Tibial nerve (tissue), 4 donors: ENCODE measurements around the gene UBE2G1. TPM values are rescaled to one million over a fixed set of nuclear protein-coding genes. Genes with fewer than 3 reads are reported as not detected.

Source experiments
- DNase-seq, 2 donors: peaks; one replicate each; pipeline ENCODE4 v3.0.0-alpha.2; 2019; ENCODE audit warnings: low spot score in 2 of 2
- H3K27ac ChIP-seq, 4 donors: fragments of 200-600 bp; sonication (generic) in 3 of 4; one replicate each; pipeline ENCODE4 v1.5.1; 2017 to 2019; ENCODE audit warnings: mild to moderate bottlenecking in 1 of 4
- H3K27me3 ChIP-seq, 2 donors: fragments of 200-600 bp; sonication (generic) in 1 of 2; one replicate each; pipeline versions ENCODE4 v1.5.1 to v1.6.0; 2017 to 2019
- H3K36me3 ChIP-seq, 3 donors: fragments of 200-600 bp; sonication (generic); one replicate each; pipeline ENCODE4 v1.5.1; 2018 to 2019
- H3K4me1 ChIP-seq, 4 donors: fragments of 200-600 bp; sonication (generic) in 3 of 4; one replicate each; pipeline ENCODE4 v1.5.1; 2017 to 2019
- H3K4me3 ChIP-seq, 4 donors: fragments of 200-600 bp; sonication (generic) in 3 of 4; one replicate each; pipeline ENCODE4 v1.5.1; 2017 to 2019; ENCODE audit warnings: mild to moderate bottlenecking in 1 of 4, moderate library complexity in 1 of 4
- H3K9me3 ChIP-seq, 4 donors: fragments of 200-600 bp; sonication (generic) in 3 of 4; one replicate each; pipeline ENCODE4 v1.5.1; 2017 to 2019
- CTCF ChIP-seq, 5 experiments: fragments of 200-600 bp in 3 of 5; fragments of 450-650 bp in 2 of 5; sonication (generic) in 3 of 5; IDR thresholded peaks; one replicate each; pipeline ENCODE4 v1.5.1; 2016 to 2019; ENCODE audit warnings: antibody characterized with exemption in 5 of 5, mild to moderate bottlenecking in 3 of 5, moderate library complexity in 2 of 5
- EP300 ChIP-seq, 2 donors: sonication (generic); formaldehyde crosslinking; IDR thresholded peaks; one replicate each; pipeline ENCODE4 v1.6.1; 2017; ENCODE audit warnings: antibody characterized with exemption in 2 of 2, mild to moderate bottlenecking in 1 of 2
- POLR2A ChIP-seq, 2 donors: fragments of 450-650 bp; IDR thresholded peaks; one replicate each; pipeline ENCODE4 v1.6.1; 2017; ENCODE audit warnings: antibody characterized with exemption in 2 of 2, mild to moderate bottlenecking in 2 of 2, moderate library complexity in 2 of 2
- WGBS, 2 donors: methylation state at CpG; one replicate each; pipeline ENCODE4 v1.1.5; 2018; 5-methylcytosine and 5-hydroxymethylcytosine counted together
- total RNA-seq, 4 donors: library from RNA; depleted of rRNA; stranded (reverse); fragments of >200 nt; gene quantifications; one replicate each; pipeline ENCODE4 v1.1.0, GENCODE V29; 2016

UBE2G1 gene
- total RNA-seq, 4 donors from 2014 or later: 30.4 to 50.7 (median 38.3) TPM

GRCh38 chr17:4297351-4297750 is 69.1 kb downstream of the UBE2G1 start:
- H3K36me3 ChIP-seq: peaks cover 0 to 14% (median 0%) of the 10 kb centered on the region in 3 donors
- H3K4me3 ChIP-seq: no peak overlapping the region
- H3K27ac ChIP-seq: no peak overlapping the region
- no peak for DNase-seq
- 56 to 57% methylated on average over 3 of the region's 3 CpGs for WGBS, 2 donors
- TF ChIP-seq POLR2A (IDR thresholded peaks at IDR 0.05) (no peak), CTCF (IDR thresholded peaks at IDR 0.05) (no peak), EP300 (IDR thresholded peaks at IDR 0.05) (no peak)
- no peaks in the 10 kb centered on the region for H3K9me3 ChIP-seq
- peaks cover 0 to 18% (median 0%) of the 10 kb centered on the region in 4 donors for H3K4me1 ChIP-seq
- H3K27me3 ChIP-seq: no peaks in the 10 kb centered on the region

- peaks cover 0 to 18% (median 0%) of the 10 kb centered on the region in 4 donors for H3K4me1 ChIP-seq
- H3K27ac ChIP-seq: no peak overlapping the region
- peaks cover 0 to 12% (median 0%) of the 10 kb centered on the region in 3 donors for H3K36me3 ChIP-seq
- WGBS, 2 donors: 59 to 65% methylated on average over 4 of the region's 4 CpGs
- TF ChIP-seq EP300 (IDR thresholded peaks at IDR 0.05): no peak
- TF ChIP-seq POLR2A (IDR thresholded peaks at IDR 0.05): no peak
- no peak for TF ChIP-seq CTCF (IDR thresholded peaks at IDR 0.05)
- no peak overlapping the region for H3K4me3 ChIP-seq
- no peaks in the 10 kb centered on the region for H3K9me3 ChIP-seq
- DNase-seq: no peak
- no peaks in the 10 kb centered on the region for H3K27me3 ChIP-seq
Measured at GRCh38 chr17:4295686-4296085, 70.8 kb downstream of the UBE2G1 start.

GRCh38 chr17:4293572-4293971 is 72.9 kb downstream of the UBE2G1 start:
- H3K27ac ChIP-seq: no peak overlapping the region
- H3K4me3 ChIP-seq: no peak overlapping the region
- H3K36me3 ChIP-seq: peaks cover 0 to 18% (median 6%) of the 10 kb centered on the region in 3 donors
- DNase-seq: no peak
- peaks cover 0 to 15% (median 0%) of the 10 kb centered on the region in 4 donors for H3K4me1 ChIP-seq
- no peaks in the 10 kb centered on the region for H3K27me3 ChIP-seq
- TF ChIP-seq CTCF (IDR thresholded peaks at IDR 0.05) (no peak), EP300 (IDR thresholded peaks at IDR 0.05) (no peak), POLR2A (IDR thresholded peaks at IDR 0.05) (no peak)
- 92 to 98% methylated on average over 1 of the region's 1 CpG for WGBS, 2 donors
- no peaks in the 10 kb centered on the region for H3K9me3 ChIP-seq

- no peaks in the 10 kb centered on the region for H3K9me3 ChIP-seq
- peaks cover 0 to 31% (median 6%) of the 10 kb centered on the region in 3 donors for H3K36me3 ChIP-seq
- no peaks in the 10 kb centered on the region for H3K4me1 ChIP-seq
- no peak for TF ChIP-seq EP300 (IDR thresholded peaks at IDR 0.05)
- TF ChIP-seq POLR2A (IDR thresholded peaks at IDR 0.05): no peak
- 90 to 95% methylated on average over 3 of the region's 3 CpGs for WGBS, 2 donors
- DNase-seq: no peak
- H3K27me3 ChIP-seq: no peaks in the 10 kb centered on the region
- H3K27ac ChIP-seq: no peak overlapping the region
- no peak overlapping the region for H3K4me3 ChIP-seq
Measured at GRCh38 chr17:4287710-4288109, 78.8 kb downstream of the UBE2G1 start.

- TF ChIP-seq POLR2A (IDR thresholded peaks at IDR 0.05): no peak
- no peak overlapping the region for H3K27ac ChIP-seq
- peaks cover 0 to 26% (median 0%) of the 10 kb centered on the region in 3 donors for H3K36me3 ChIP-seq
- no peak overlapping the region for H3K4me3 ChIP-seq
- no peaks in the 10 kb centered on the region for H3K27me3 ChIP-seq
- 93 to 94% methylated on average over 5 of the region's 5 CpGs for WGBS, 2 donors
- no peaks in the 10 kb centered on the region for H3K9me3 ChIP-seq
- DNase-seq: no peak
- H3K4me1 ChIP-seq: no peaks in the 10 kb centered on the region
Measured at GRCh38 chr17:4276514-4276913, 90.0 kb downstream of the UBE2G1 start.

GRCh38 chr17:4272972-4273368 is 93.5 kb downstream of the UBE2G1 start:
- WGBS, 2 donors: 92 to 93% methylated on average over 4 of the region's 4 CpGs
- Histone ChIP-seq H3K27me3 (no peaks in the 10 kb centered on the region), H3K9me3 (no peaks in the 10 kb centered on the region), H3K4me1 (no peaks in the 10 kb centered on the region), H3K4me3 (no peak overlapping the region), H3K36me3 (peaks cover 0 to 25% (median 0%) of the 10 kb centered on the region in 3 donors), H3K27ac (no peak overlapping the region)
- no peak for DNase-seq
- no peak for TF ChIP-seq POLR2A (IDR thresholded peaks at IDR 0.05)
- no peak for TF ChIP-seq CTCF (IDR thresholded peaks at IDR 0.05)
- no peak for TF ChIP-seq EP300 (IDR thresholded peaks at IDR 0.05)
